Liver (tissue), 3 donors: ENCODE results near the gene OR52R1.

Source experiments
- ATF3 ChIP-seq: IDR thresholded peaks from 2 replicates; pipeline ENCODE4 v1.6.1; 2016; ENCODE audit warnings: antibody characterized with exemption
- CTCF ChIP-seq: fragments of 150-350 bp; IDR thresholded peaks from 2 replicates; pipeline ENCODE4 v1.5.1; 2017; ENCODE audit warnings: improper control_type of control experiment, low read depth, low read length; ENCODE audit not compliant: missing input control
- EGR1 ChIP-seq, 2 donors: IDR thresholded peaks; 2 replicates each; pipeline ENCODE4 v1.6.1; 2016 to 2018; ENCODE audit warnings: antibody characterized with exemption in 2 of 2, low read depth in 2 of 2
- RAD21 ChIP-seq, 2 donors: IDR thresholded peaks; 2 replicates each; pipeline ENCODE4 v1.6.1; 2016; ENCODE audit warnings: antibody characterized with exemption in 2 of 2, mild to moderate bottlenecking in 2 of 2
- REST ChIP-seq: IDR thresholded peaks from 2 replicates; pipeline ENCODE4 v1.6.1; 2016; ENCODE audit warnings: antibody characterized with exemption, mild to moderate bottlenecking
- SP1 ChIP-seq: IDR thresholded peaks from 2 replicates; pipeline ENCODE4 v1.6.1; 2018; ENCODE audit warnings: antibody characterized with exemption, mild to moderate bottlenecking
- TAF1 ChIP-seq: conservative IDR thresholded peaks from 2 replicates; pipeline ENCODE4 v1.6.1; 2016; ENCODE audit warnings: antibody characterized with exemption, mild to moderate bottlenecking
- YY1 ChIP-seq: IDR thresholded peaks from 2 replicates; pipeline ENCODE4 v1.6.1; 2016; ENCODE audit warnings: antibody characterized with exemption, mild to moderate bottlenecking
- ZBTB33 ChIP-seq: IDR thresholded peaks from 2 replicates; pipeline ENCODE4 v1.6.1; 2016; ENCODE audit warnings: antibody characterized with exemption
- donor health status: healthy.
- donor health status: healthy.

- TF ChIP-seq CTCF (peak; percentile 4), RAD21 (IDR thresholded peaks at IDR 0.05) (peak; percentile 24 to 37), ZBTB33 (no peak), EGR1 (IDR thresholded peaks at IDR 0.05; ENCODE audit: low read depth in 2 of 2) (no peak), SP1 (no peak), TAF1 (no peak), YY1 (no peak), ATF3 (no peak), REST (no peak)
Measured at GRCh38 chr11:4826425-4826824, 22.2 kb upstream of the OR52R1 start.
